WTC11 (cell line): ENCODE data around the gene CLIC1. TPM values are rescaled to one million over a fixed set of nuclear protein-coding genes. Genes with fewer than 3 reads are reported as not detected.

Experiments used
- ATAC-seq: fragments of 200-7000 bp; cut with Tn5 transposase; 2 replicates; pipeline ENCODE4 v1.10.0; 2021; ENCODE audit warnings: mild to moderate bottlenecking, moderate library complexity
- CTCF ChIA-PET: fragments of 300-600 bp; sonication (Branson Sonifier 250); formaldehyde crosslinking; loops from one replicate; lab custom pipeline; 2021; ENCODE audit warnings: antibody characterized with exemption; lab: Charles Lee
- POLR2A ChIA-PET: fragments of 350-600 bp; sonication (Branson Sonifier 250); formaldehyde crosslinking; loops from one replicate; lab custom pipeline; 2021; ENCODE audit warnings: antibody characterized with exemption; lab: Charles Lee
- DNase-seq: peaks from one replicate; pipeline ENCODE4 v3.0.0; 2021; ENCODE audit warnings: low spot score
- H3K27ac Mint-ChIP-seq: 2 replicates; pipeline ENCODE4 v1.8.0; 2021; ENCODE audit warnings: mixed read lengths
- H3K27me3 Mint-ChIP-seq: 2 replicates; pipeline ENCODE4 v1.8.0; 2021; ENCODE audit warnings: low read depth, mild to moderate bottlenecking, moderate library complexity, mixed read lengths
- H3K36me3 Mint-ChIP-seq: 2 replicates; pipeline ENCODE4 v1.8.0; 2021; ENCODE audit warnings: mixed read lengths
- H3K4me1 Mint-ChIP-seq: 2 replicates; pipeline ENCODE4 v1.8.0; 2022; ENCODE audit warnings: mixed read lengths
- H3K4me3 Mint-ChIP-seq: 2 replicates; pipeline ENCODE4 v1.8.0; 2021; ENCODE audit warnings: mild to moderate bottlenecking, moderate library complexity, mixed read lengths
- H3K9me3 Mint-ChIP-seq: 2 replicates; pipeline ENCODE4 v1.8.0; 2021; ENCODE audit warnings: mixed read lengths
- E2F5 ChIP-seq: sonication (generic); formaldehyde crosslinking; IDR thresholded peaks from 2 replicates; pipeline ENCODE4 v1.8.1; 2022; ENCODE audit warnings: mild to moderate bottlenecking, moderate library complexity, missing genetic modification reagents
- MYBL2 ChIP-seq: sonication (generic); formaldehyde crosslinking; IDR thresholded peaks from 2 replicates; pipeline ENCODE4 v1.8.1; 2023; ENCODE audit warnings: mild to moderate bottlenecking, moderate library complexity, missing genetic modification reagents
- NFYB ChIP-seq: sonication (generic); formaldehyde crosslinking; conservative IDR thresholded peaks from 2 replicates; pipeline ENCODE4 v1.8.0; 2022; ENCODE audit warnings: low read depth, missing genetic modification reagents
- TEAD1 ChIP-seq: sonication (generic); formaldehyde crosslinking; IDR thresholded peaks from 2 replicates; pipeline ENCODE4 v1.8.0; 2022; ENCODE audit warnings: mild to moderate bottlenecking, missing genetic modification reagents
- ZBTB21 ChIP-seq: sonication (generic); formaldehyde crosslinking; IDR thresholded peaks from 2 replicates; pipeline ENCODE4 v1.8.1; 2023; ENCODE audit warnings: mild to moderate bottlenecking, missing genetic modification reagents, borderline replicate concordance
- ZNF263 ChIP-seq: sonication (generic); formaldehyde crosslinking; IDR thresholded peaks from 2 replicates; pipeline ENCODE4 v1.8.1; 2022; ENCODE audit warnings: low read depth, mild to moderate bottlenecking, moderate library complexity, missing genetic modification reagents
- ZNF423 ChIP-seq: fragments of 250-450 bp; sonication (Bioruptor Pico); IDR thresholded peaks from 2 replicates; pipeline ENCODE4 v2.1.2; 2022; ENCODE audit warnings: mild to moderate bottlenecking, moderate library complexity
- total RNA-seq: library from RNA; stranded (reverse); gene quantifications from 3 replicates; pipeline ENCODE4 v1.2.3, GENCODE V29; 2021
- TF ChIP-seq, protein P1 (sequence below): fragments of 200-600 bp; IDR thresholded peaks from 2 replicates; pipeline ENCODE4 v1.8.0; 2022; ENCODE audit warnings: antibody characterized with exemption
- TF ChIP-seq, protein P2 (sequence below): sonication (generic); formaldehyde crosslinking; IDR thresholded peaks from 2 replicates; pipeline ENCODE4 v1.8.1; 2022; ENCODE audit warnings: low read depth, missing genetic modification reagents, borderline replicate concordance
- TF ChIP-seq, protein P3 (sequence below): sonication (generic); formaldehyde crosslinking; conservative IDR thresholded peaks from 2 replicates; pipeline ENCODE4 v1.8.1; 2022; ENCODE audit warnings: mild to moderate bottlenecking, missing genetic modification reagents

CLIC1 gene
- total RNA-seq, 1 experiment from 2014 or later = 244 TPM

DNA sequence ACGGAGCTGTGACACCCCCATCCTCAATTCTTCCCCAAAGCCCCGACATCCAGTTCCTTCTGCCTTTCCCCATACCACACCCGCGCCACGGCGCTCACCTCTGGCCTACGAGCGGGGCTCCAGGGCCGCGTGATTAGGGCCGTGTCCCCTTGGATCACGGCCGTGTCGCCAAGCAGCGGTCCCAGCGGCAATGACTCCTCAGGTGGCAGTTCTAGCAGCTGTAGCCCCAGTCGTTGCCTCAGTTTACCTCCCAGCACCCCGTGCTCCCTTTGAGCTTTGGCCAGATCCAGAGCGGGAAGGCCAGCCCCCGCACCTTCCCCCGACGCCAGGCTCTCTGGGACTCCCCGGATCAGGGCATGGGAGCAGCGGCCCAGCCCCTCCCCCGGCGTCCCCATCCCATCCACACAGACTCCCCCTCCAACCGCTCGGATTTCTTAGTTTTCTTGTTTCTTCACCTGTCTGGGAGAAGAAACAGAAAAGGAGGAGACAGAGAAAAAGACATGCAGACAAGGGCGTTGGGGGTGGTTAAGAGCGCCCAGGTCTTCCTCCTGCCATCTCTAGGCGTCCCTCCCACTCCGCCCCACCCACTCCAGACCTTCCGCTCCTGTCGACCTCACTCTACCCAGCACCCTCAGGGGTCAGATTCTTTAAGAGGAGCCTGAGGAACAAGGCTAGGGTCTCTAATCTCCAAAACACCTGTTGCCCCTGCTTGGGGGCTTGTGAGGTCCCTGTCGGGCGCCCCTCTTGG, 7.4 kb downstream of the CLIC1 start, which contains the start of gene DDAH2:
TSS of gene DDAH2 (minus strand) at position 533 of the 748 bp plus-strand sequence. CDS start at position 395, 138 bp downstream.
- ChIA-PET POLR2A (interaction anchor here (0.6 to 3.6 kb wide), 11 partner anchors 11 to 187 kb away, joined by 3 to 32 read pairs (median 6); partner anchors contain the start of genes BAG6, C6orf47, DDX39B and GPANK1), CTCF (interaction anchor here (0.7 to 4.0 kb wide), 36 partner anchors 8 to 319 kb away, joined by 3 to 66 read pairs (median 6); partner anchors contain the start of genes ABHD16A, C6orf47, DDX39B and GPANK1)
- H3K36me3 Mint-ChIP-seq = peaks cover 36% of the 10 kb centered on the region
- H3K27ac Mint-ChIP-seq = peak within 1 kb of the TSS; percentile 99
- H3K4me3 Mint-ChIP-seq = peak within 1 kb of the TSS; percentile 93
- TF ChIP-seq, protein P1, sequence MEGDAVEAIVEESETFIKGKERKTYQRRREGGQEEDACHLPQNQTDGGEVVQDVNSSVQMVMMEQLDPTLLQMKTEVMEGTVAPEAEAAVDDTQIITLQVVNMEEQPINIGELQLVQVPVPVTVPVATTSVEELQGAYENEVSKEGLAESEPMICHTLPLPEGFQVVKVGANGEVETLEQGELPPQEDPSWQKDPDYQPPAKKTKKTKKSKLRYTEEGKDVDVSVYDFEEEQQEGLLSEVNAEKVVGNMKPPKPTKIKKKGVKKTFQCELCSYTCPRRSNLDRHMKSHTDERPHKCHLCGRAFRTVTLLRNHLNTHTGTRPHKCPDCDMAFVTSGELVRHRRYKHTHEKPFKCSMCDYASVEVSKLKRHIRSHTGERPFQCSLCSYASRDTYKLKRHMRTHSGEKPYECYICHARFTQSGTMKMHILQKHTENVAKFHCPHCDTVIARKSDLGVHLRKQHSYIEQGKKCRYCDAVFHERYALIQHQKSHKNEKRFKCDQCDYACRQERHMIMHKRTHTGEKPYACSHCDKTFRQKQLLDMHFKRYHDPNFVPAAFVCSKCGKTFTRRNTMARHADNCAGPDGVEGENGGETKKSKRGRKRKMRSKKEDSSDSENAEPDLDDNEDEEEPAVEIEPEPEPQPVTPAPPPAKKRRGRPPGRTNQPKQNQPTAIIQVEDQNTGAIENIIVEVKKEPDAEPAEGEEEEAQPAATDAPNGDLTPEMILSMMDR = 0 out of 2 replicates have a peak, but pooled peaks have one; percentile 21
- TF ChIP-seq ZNF263 = no peak
- TF ChIP-seq, all 79 proteins: peak for 1
- ATAC-seq = no peak
- no peak for DNase-seq
- Mint-ChIP-seq H3K27me3 (no peaks in the 10 kb centered on the region), H3K9me3 (no peaks in the 10 kb centered on the region), H3K4me1 (peaks cover 16% of the 10 kb centered on the region)

- no peak for ATAC-seq
- DNase-seq = no peak
- peaks cover 16% of the 10 kb centered on the region for H3K4me1 Mint-ChIP-seq
- no peak overlapping the region for H3K27ac Mint-ChIP-seq
- no peak for TF ChIP-seq ZBTB21 (CRISPR knock-in tag)
- TF ChIP-seq, protein P2, sequence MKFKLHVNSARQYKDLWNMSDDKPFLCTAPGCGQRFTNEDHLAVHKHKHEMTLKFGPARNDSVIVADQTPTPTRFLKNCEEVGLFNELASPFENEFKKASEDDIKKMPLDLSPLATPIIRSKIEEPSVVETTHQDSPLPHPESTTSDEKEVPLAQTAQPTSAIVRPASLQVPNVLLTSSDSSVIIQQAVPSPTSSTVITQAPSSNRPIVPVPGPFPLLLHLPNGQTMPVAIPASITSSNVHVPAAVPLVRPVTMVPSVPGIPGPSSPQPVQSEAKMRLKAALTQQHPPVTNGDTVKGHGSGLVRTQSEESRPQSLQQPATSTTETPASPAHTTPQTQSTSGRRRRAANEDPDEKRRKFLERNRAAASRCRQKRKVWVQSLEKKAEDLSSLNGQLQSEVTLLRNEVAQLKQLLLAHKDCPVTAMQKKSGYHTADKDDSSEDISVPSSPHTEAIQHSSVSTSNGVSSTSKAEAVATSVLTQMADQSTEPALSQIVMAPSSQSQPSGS (CRISPR knock-in tag) = no peak
- ChIA-PET POLR2A (interaction anchor here (0.6 to 3.6 kb wide), 5 partner anchors 12 to 99 kb away, joined by 3 to 32 read pairs (median 4); partner anchors contain the start of genes C6orf47, HSPA1B and MSH5), CTCF (interaction anchor here (0.9 to 4.0 kb wide), 5 partner anchors 9 to 103 kb away, joined by 6 to 66 read pairs (median 11); partner anchors contain the start of gene ABHD16A)
- peak overlapping the region; percentile 93 for H3K4me3 Mint-ChIP-seq
- H3K27me3 Mint-ChIP-seq = no peaks in the 10 kb centered on the region
- peaks cover 27% of the 10 kb centered on the region for H3K36me3 Mint-ChIP-seq
- H3K9me3 Mint-ChIP-seq = no peaks in the 10 kb centered on the region
Measured at GRCh38 chr6:31727717-31728671, 8.3 kb downstream of the CLIC1 start.

DNA sequence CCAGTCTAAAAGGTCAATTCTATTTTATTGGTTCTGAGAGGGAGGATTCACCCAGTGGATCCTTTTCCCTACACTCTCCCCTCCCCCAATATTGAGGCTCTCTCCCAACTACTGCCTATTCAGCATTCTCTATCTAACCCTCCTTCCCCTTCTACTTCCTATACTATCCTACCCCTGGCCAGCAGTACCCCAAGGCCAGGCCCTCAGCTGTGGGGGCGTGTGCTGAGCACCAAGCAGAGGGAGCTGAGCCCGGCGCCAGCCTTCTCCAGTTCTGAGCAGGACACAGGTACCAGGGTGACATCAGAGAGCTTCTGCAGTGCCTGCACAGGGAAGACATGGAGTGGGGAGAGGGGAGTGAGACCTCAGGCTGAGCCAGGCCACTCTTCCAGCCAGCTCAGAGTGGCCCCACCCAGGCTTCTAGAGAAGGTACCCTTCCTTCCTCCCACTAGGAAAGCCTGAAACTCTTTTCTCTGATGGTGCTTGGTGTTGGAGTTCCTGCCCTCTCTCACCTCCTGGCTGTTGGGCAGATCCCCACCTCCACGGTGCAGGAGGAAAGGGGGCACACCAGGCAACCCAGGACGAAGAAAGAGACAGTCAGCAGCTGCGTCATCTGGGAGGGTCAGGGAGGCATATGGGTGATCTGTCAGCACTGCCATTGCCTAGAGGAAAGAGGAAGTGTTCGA, 9.2 kb downstream of the CLIC1 start:
- TF ChIP-seq NFYB (no peak), MYBL2 (no peak), ZNF423 (no peak), E2F5 (no peak), TEAD1 (CRISPR knock-in tag) (no peak)
- TF ChIP-seq, protein P3, sequence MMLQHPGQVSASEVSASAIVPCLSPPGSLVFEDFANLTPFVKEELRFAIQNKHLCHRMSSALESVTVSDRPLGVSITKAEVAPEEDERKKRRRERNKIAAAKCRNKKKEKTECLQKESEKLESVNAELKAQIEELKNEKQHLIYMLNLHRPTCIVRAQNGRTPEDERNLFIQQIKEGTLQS (CRISPR knock-in tag) = no peak
- ChIA-PET CTCF (interaction anchor here (0.9 to 4.0 kb wide), 2 partner anchors 43 to 103 kb away, joined by 8 to 66 read pairs; no protein-coding TSS in a partner anchor), POLR2A (interaction anchor here (0.6 to 3.6 kb wide), 2 partner anchors 12 to 13 kb away, joined by 4 to 32 read pairs; partner anchors contain the start of gene MSH5)
- Mint-ChIP-seq H3K4me3 (no peak overlapping the region), H3K36me3 (peaks cover 21% of the 10 kb centered on the region), H3K27me3 (no peaks in the 10 kb centered on the region), H3K27ac (no peak overlapping the region), H3K4me1 (peaks cover 16% of the 10 kb centered on the region), H3K9me3 (no peaks in the 10 kb centered on the region)
- ATAC-seq = no peak
- no peak for DNase-seq
